K562 (cell line): ENCODE results near the gene DNAJB12. TPM values are rescaled to one million over a fixed set of nuclear protein-coding genes. Genes with fewer than 3 reads are reported as not detected.

Source experiments
- C11orf30 ChIP-seq: fragments of 450-650 bp; IDR thresholded peaks from 2 replicates; pipeline ENCODE4 v1.6.1; 2016; ENCODE audit warnings: low read depth, mild to moderate bottlenecking
- JUND ChIP-seq, 2 experiments: IDR thresholded peaks; 2 replicates in 1 of 2; 3 replicates in 1 of 2; pipeline ENCODE4 v1.6.1; 2011; ENCODE audit warnings: borderline replicate concordance in 2 of 2, low read depth in 2 of 2, low read length in 2 of 2, improper control_type of control experiment in 1 of 2, missing biosample characterization in 1 of 2, missing genetic modification characterization in 1 of 2, missing genetic modification reagents in 1 of 2
- MAFF ChIP-seq: IDR thresholded peaks from 2 replicates; pipeline ENCODE4 v1.6.1; 2012; ENCODE audit warnings: low read length, improper control_type of control experiment
- MAFK ChIP-seq: IDR thresholded peaks from 2 replicates; pipeline ENCODE4 v1.6.1; 2011; ENCODE audit warnings: low read length, improper control_type of control experiment
- NFE2 ChIP-seq: IDR thresholded peaks from 2 replicates; pipeline ENCODE4 v1.6.1; 2014; ENCODE audit warnings: antibody characterized with exemption, low read depth
- NONO ChIP-seq, 2 experiments: fragments of 200-400 bp in 1 of 2; fragments of 450-650 bp in 1 of 2; formaldehyde crosslinking in 1 of 2; IDR thresholded peaks; 2 replicates each; pipeline ENCODE4 v1.6.1; 2017; ENCODE audit warnings: low read depth in 2 of 2, mild to moderate bottlenecking in 2 of 2, moderate library complexity in 2 of 2, low read length in 1 of 2
- ZBTB40 ChIP-seq, 2 experiments: fragments of 450-650 bp in 1 of 2; sonication (generic) in 1 of 2; formaldehyde crosslinking in 1 of 2; IDR thresholded peaks; 2 replicates each; pipeline versions ENCODE4 v1.7.1 to v1.9.0; 2016 to 2022; ENCODE audit warnings: inconsistent platforms in 1 of 2, mild to moderate bottlenecking in 1 of 2, missing genetic modification reagents in 1 of 2
- ZNF175 ChIP-seq: fragments of 200-800 bp; sonication (Bioruptor generic); IDR thresholded peaks from 2 replicates; pipeline ENCODE4 v1.6.1; 2016; ENCODE audit warnings: low read depth, mild to moderate bottlenecking, missing genetic modification characterization, missing compliant biosample characterization
- ZNF277 ChIP-seq: fragments of 250-450 bp; sonication (Bioruptor Pico); IDR thresholded peaks from 2 replicates; pipeline ENCODE4 v1.8.0; 2022; ENCODE audit warnings: inconsistent platforms, mild to moderate bottlenecking, moderate library complexity, borderline replicate concordance
- ZNF316 ChIP-seq: fragments of 450-650 bp; IDR thresholded peaks from 2 replicates; pipeline ENCODE4 v1.6.1; 2016
- polyA plus RNA-seq, 8 experiments: library from polyadenylated mRNA; depleted of rRNA in 4 of 8; stranded (reverse) in 5 of 8; unstranded in 3 of 8; fragments of >200 nt; fragmentation: Nextera tagmentation in 2 of 8; fragmentation: Illumina TruSeq in 1 of 8; extraction: Ambion mirVana in 2 of 8; extraction: Trizol in 1 of 8; gene quantifications; 2 replicates each; pipeline versions ENCODE4 v1.2.1 to v1.2.3, GENCODE V29; 2011 to 2014; ENCODE audit warnings: inconsistent platforms in 1 of 8, missing spikeins in 1 of 8
- total RNA-seq, 7 experiments: library from RNA; depleted of rRNA in 6 of 7; stranded (reverse); fragments of >200 nt in 6 of 7; fragmentation: Illumina TruSeq in 2 of 7; extraction: Trizol in 2 of 7; gene quantifications; 2 replicates each; pipeline versions ENCODE4 v1.2.1 to v1.2.3, GENCODE V29; 2011 to 2021; ENCODE audit warnings: low replicate concordance in 1 of 7

Gene DNAJB12
- total and polyA plus RNA-seq, 9 of the 15 experiments (the other 6 are each of a cell fraction or from before 2014, with no cell fraction given): 3.5 to 31.5 (median 20.3) TPM

- TF ChIP-seq ZNF277 (no peak), NFE2 (peak; percentile 65), NONO (IDR thresholded peaks at IDR 0.05; ENCODE audit: low read depth in 2 of 2, low read length in 1 of 2) (no peak), ZNF175 (0 out of 2 replicates have a peak, but pooled peaks have one; percentile 5), MAFK (peak; percentile 87), MAFF (peak; percentile 87), ZNF316 (peak; percentile 97), JUND (IDR thresholded peaks at IDR 0.05; ENCODE audit: borderline replicate concordance, low read depth, low read length) (no peak; the same call in 1 of the 2 replicates), JUND (tag; IDR thresholded peaks at IDR 0.05; ENCODE audit: borderline replicate concordance, low read depth, low read length) (0 out of 3 replicates have a peak, but pooled peaks have one; percentile 7), ZBTB40 (IDR thresholded peaks at IDR 0.05) (no peak), ZBTB40 (CRISPR knock-in tag; IDR thresholded peaks at IDR 0.05) (no peak), C11orf30 (peak; percentile 97)
- TF ChIP-seq, all 486 proteins: peak for 11
These were observed 44.5 kb downstream of the DNAJB12 start (continued) for GRCh38 chr10:72310241-72310633.
